Natural killer cell (primary cell): ENCODE measurements around the gene PIK3CD. TPM values are rescaled to one million over a fixed set of nuclear protein-coding genes. Genes with fewer than 3 reads are reported as not detected.

Source experiments
- ATAC-seq, 3 donors: fragments of 150-1000 bp in 2 of 3; fragments of 200-7000 bp in 1 of 3; cut with Tn5 transposase; 1 replicate in 1 of 3; 2 replicates in 2 of 3; pipeline ENCODE4 v1.10.0; 2021; ENCODE audit warnings: mild to moderate bottlenecking in 2 of 3, moderate library complexity in 2 of 3
- DNase-seq, 2 donors: peaks; one replicate each; pipeline versions ENCODE4 v3.0.0 to v3.0.0-alpha.2; 2013 to 2021; ENCODE audit warnings: mixed read lengths in 1 of 2
- H3K27ac ChIP-seq: one replicate; pipeline ENCODE4 v1.5.1; 2013; ENCODE audit warnings: mild to moderate bottlenecking, low read length
- H3K27me3 ChIP-seq: one replicate; pipeline ENCODE4 v1.6.1; 2013; ENCODE audit warnings: low read length; ENCODE audit not compliant: control insufficient read depth, insufficient read depth
- H3K36me3 ChIP-seq: one replicate; pipeline ENCODE4 v1.6.1; 2013; ENCODE audit warnings: low read length; ENCODE audit not compliant: control insufficient read depth, insufficient read depth
- H3K4me1 ChIP-seq: one replicate; pipeline ENCODE4 v1.6.1; 2013; ENCODE audit warnings: low read length; ENCODE audit not compliant: control insufficient read depth, insufficient read depth
- H3K4me3 ChIP-seq: one replicate; pipeline ENCODE4 v1.5.1; 2013; ENCODE audit warnings: low read length
- H3K9me3 ChIP-seq: one replicate; pipeline ENCODE4 v1.6.1; 2013; ENCODE audit warnings: low read length; ENCODE audit not compliant: control insufficient read depth, insufficient read depth
- H3K27ac Mint-ChIP-seq, 2 donors: one replicate each; pipeline ENCODE4 v1.8.0; 2022; ENCODE audit warnings: mild to moderate bottlenecking in 2 of 2, mixed read lengths in 2 of 2, moderate library complexity in 1 of 2
- H3K27me3 Mint-ChIP-seq, 2 donors: one replicate each; pipeline ENCODE4 v1.8.0; 2022; ENCODE audit warnings: low read depth in 2 of 2, mixed read lengths in 2 of 2
- H3K36me3 Mint-ChIP-seq: one replicate; pipeline ENCODE4 v1.8.0; 2022; ENCODE audit warnings: mixed read lengths
- H3K4me1 Mint-ChIP-seq, 2 donors: one replicate each; pipeline ENCODE4 v1.8.0; 2022; ENCODE audit warnings: mixed read lengths in 2 of 2
- H3K4me3 Mint-ChIP-seq: one replicate; pipeline ENCODE4 v1.8.0; 2022; ENCODE audit warnings: mild to moderate bottlenecking, moderate library complexity, mixed read lengths
- H3K9me3 Mint-ChIP-seq, 2 donors: one replicate each; pipeline ENCODE4 v1.8.0; 2022; ENCODE audit warnings: mixed read lengths in 2 of 2
- WGBS: methylation state at CpG from one replicate; pipeline ENCODE4 v1.1.7; 2013; ENCODE audit warnings: missing lambda C conversion rate; ENCODE audit not compliant: insufficient coverage; 5-methylcytosine and 5-hydroxymethylcytosine counted together
- intact Hi-C: fragments of 100-400 bp; cut with micrococcal nuclease; formaldehyde crosslinking; loops from one replicate; pipeline ENCODE4 v1.14.2; 2022
- total RNA-seq, 4 donors: library from RNA; stranded (reverse); fragments of 120-200 nt in 1 of 4; gene quantifications; one replicate each; pipeline versions ENCODE4 v1.2.3 to v1.2.4, GENCODE V29; 2013 to 2022
- TF ChIP-seq, protein P1 (sequence below): fragments of 200-600 bp; IDR thresholded peaks from one replicate; pipeline ENCODE4 v1.8.0; 2022; ENCODE audit warnings: antibody characterized with exemption

PIK3CD gene
- total RNA-seq, 3 donors from 2014 or later (not counting 1 experiment from before 2014, with no cell fraction given): 171 to 240 (median 198) TPM

GRCh38 chr1:9719978-9720722 is 68.6 kb downstream of the PIK3CD start:
- Histone ChIP-seq H3K4me1 (peaks cover 89% of the 10 kb centered on the region), H3K27me3 (no peaks in the 10 kb centered on the region), H3K4me3 (no peak overlapping the region), H3K36me3 (peaks cover 84% of the 10 kb centered on the region), H3K9me3 (no peaks in the 10 kb centered on the region), H3K27ac (no peak overlapping the region)
- peak overlapping the region; percentile 26 to 38 for H3K27ac Mint-ChIP-seq
- TF ChIP-seq, protein P1, sequence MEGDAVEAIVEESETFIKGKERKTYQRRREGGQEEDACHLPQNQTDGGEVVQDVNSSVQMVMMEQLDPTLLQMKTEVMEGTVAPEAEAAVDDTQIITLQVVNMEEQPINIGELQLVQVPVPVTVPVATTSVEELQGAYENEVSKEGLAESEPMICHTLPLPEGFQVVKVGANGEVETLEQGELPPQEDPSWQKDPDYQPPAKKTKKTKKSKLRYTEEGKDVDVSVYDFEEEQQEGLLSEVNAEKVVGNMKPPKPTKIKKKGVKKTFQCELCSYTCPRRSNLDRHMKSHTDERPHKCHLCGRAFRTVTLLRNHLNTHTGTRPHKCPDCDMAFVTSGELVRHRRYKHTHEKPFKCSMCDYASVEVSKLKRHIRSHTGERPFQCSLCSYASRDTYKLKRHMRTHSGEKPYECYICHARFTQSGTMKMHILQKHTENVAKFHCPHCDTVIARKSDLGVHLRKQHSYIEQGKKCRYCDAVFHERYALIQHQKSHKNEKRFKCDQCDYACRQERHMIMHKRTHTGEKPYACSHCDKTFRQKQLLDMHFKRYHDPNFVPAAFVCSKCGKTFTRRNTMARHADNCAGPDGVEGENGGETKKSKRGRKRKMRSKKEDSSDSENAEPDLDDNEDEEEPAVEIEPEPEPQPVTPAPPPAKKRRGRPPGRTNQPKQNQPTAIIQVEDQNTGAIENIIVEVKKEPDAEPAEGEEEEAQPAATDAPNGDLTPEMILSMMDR: no peak
- ATAC-seq (no peak), DNase-seq (no peak)
- H3K9me3 Mint-ChIP-seq: no peaks in the 10 kb centered on the region
- WGBS: 95% methylated on average over 33 of the region's 36 CpGs
- H3K4me1 Mint-ChIP-seq: peaks cover 27 to 40% of the 10 kb centered on the region in 2 donors
- H3K4me3 Mint-ChIP-seq: no peak overlapping the region
- intact Hi-C loops: no loop called here
- H3K27me3 Mint-ChIP-seq: no peaks in the 10 kb centered on the region
- no peaks in the 10 kb centered on the region for H3K36me3 Mint-ChIP-seq

- H3K4me1 ChIP-seq: peaks cover 80% of the 10 kb centered on the region
Measured at GRCh38 chr1:9720785-9721605, 69.5 kb downstream of the PIK3CD start.

GRCh38 chr1:9721606-9722377 is 70.3 kb downstream of the PIK3CD start:
- H3K36me3 ChIP-seq: peaks cover 80% of the 10 kb centered on the region
- Mint-ChIP-seq H3K4me3 (no peak overlapping the region), H3K9me3 (no peaks in the 10 kb centered on the region), H3K36me3 (no peaks in the 10 kb centered on the region), H3K4me1 (peaks cover 26 to 32% of the 10 kb centered on the region in 2 donors), H3K27ac (peak overlapping the region; percentile 14 to 65), H3K27me3 (no peaks in the 10 kb centered on the region)
- peak; percentile 73 to 92 for DNase-seq
- ATAC-seq: peak; percentile 47 to 52 (median 48)
- intact Hi-C loops: no loop called here
- H3K4me3 ChIP-seq: no peak overlapping the region
- peaks cover 72% of the 10 kb centered on the region for H3K4me1 ChIP-seq
- TF ChIP-seq, protein P1: peak; percentile 80
- 77% methylated on average over 29 of the region's 29 CpGs for WGBS
- H3K27ac ChIP-seq: peak overlapping the region; percentile 44
- no peaks in the 10 kb centered on the region for H3K27me3 ChIP-seq
- no peaks in the 10 kb centered on the region for H3K9me3 ChIP-seq

More at GRCh38 chr1:9720785-9721605, 69.5 kb downstream of the PIK3CD start:
- no peaks in the 10 kb centered on the region for H3K27me3 Mint-ChIP-seq
- no peaks in the 10 kb centered on the region for H3K36me3 Mint-ChIP-seq
- H3K36me3 ChIP-seq: peaks cover 82% of the 10 kb centered on the region
- intact Hi-C loops: no loop called here
- DNase-seq (peak in 1 of 2 donors; percentile 25), ATAC-seq (no peak)
- H3K27me3 ChIP-seq: no peaks in the 10 kb centered on the region
- H3K4me3 Mint-ChIP-seq: no peak overlapping the region
- no peak overlapping the region for H3K4me3 ChIP-seq
- H3K27ac ChIP-seq: peak overlapping the region; percentile 44
- no peaks in the 10 kb centered on the region for H3K9me3 Mint-ChIP-seq
- TF ChIP-seq, protein P1: no peak
- H3K27ac Mint-ChIP-seq: no peak overlapping the region
- 91% methylated on average over 34 of the region's 34 CpGs for WGBS
- H3K9me3 ChIP-seq: no peaks in the 10 kb centered on the region
- peaks cover 27 to 40% of the 10 kb centered on the region in 2 donors for H3K4me1 Mint-ChIP-seq
